Lung (tissue), 12 donors: ENCODE data around the gene YIPF4. TPM values are rescaled to one million over a fixed set of nuclear protein-coding genes. Genes with fewer than 3 reads are reported as not detected.
A peak's percentile ranks its signal among the peaks of the same experiment; 100 is the strongest.

Experiments used
- ATAC-seq: fragments of 200-7000 bp; cut with Tn5 transposase; one replicate; pipeline ENCODE4 v1.9.1; 2020; ENCODE audit warnings: moderate number of reproducible peaks; ENCODE audit not compliant: insufficient read depth, low FRiP score
- DNase-seq, 3 donors: peaks; one replicate each; pipeline ENCODE4 v3.0.0-alpha.2; 2013 to 2017
- H3K27ac ChIP-seq, 2 donors: one replicate each; pipeline ENCODE4 v1.5.1; 2013; ENCODE audit warnings: mild to moderate bottlenecking in 2 of 2, moderate library complexity in 2 of 2, control low read depth in 1 of 2, inconsistent platforms in 1 of 2, low read depth in 1 of 2, low read length in 1 of 2
- H3K27me3 ChIP-seq, 3 donors: one replicate each; pipeline ENCODE4 v1.5.1; 2013; ENCODE audit warnings: low read length in 2 of 3; ENCODE audit not compliant: control insufficient read depth in 3 of 3, insufficient read depth in 3 of 3
- H3K36me3 ChIP-seq, 4 donors: one replicate each; pipeline ENCODE4 v1.5.1; 2013; ENCODE audit warnings: low read length in 4 of 4, mild to moderate bottlenecking in 1 of 4, moderate library complexity in 1 of 4; ENCODE audit not compliant: control insufficient read depth in 4 of 4, insufficient read depth in 4 of 4
- H3K4me1 ChIP-seq, 5 donors: one replicate each; pipeline ENCODE4 v1.5.1; 2013; ENCODE audit warnings: low read length in 5 of 5, mild to moderate bottlenecking in 2 of 5, moderate library complexity in 1 of 5; ENCODE audit not compliant: control insufficient read depth in 5 of 5, insufficient read depth in 5 of 5
- H3K4me3 ChIP-seq: one replicate; pipeline ENCODE4 v1.5.1; 2013; ENCODE audit warnings: mild to moderate bottlenecking, control low read depth, moderate library complexity
- H3K9ac ChIP-seq, 2 donors: one replicate each; pipeline ENCODE4 v1.5.1; 2013; ENCODE audit warnings: low read length in 2 of 2, control low read depth in 1 of 2; ENCODE audit not compliant: insufficient read depth in 1 of 2
- H3K9me3 ChIP-seq, 4 donors: one replicate each; pipeline ENCODE4 v1.5.1; 2013; ENCODE audit warnings: low read length in 3 of 4, mild to moderate bottlenecking in 1 of 4, moderate library complexity in 1 of 4; ENCODE audit not compliant: control insufficient read depth in 4 of 4, insufficient read depth in 3 of 4
- WGBS, 2 donors: extraction: QIAGEN DNeasy Blood & Tissue Kit; methylation state at CpG; one replicate each; pipeline ENCODE4 v1.1.7; 2013; 5-methylcytosine and 5-hydroxymethylcytosine counted together
- polyA plus RNA-seq, 2 donors: library from polyadenylated mRNA; stranded (reverse); fragments of 200-250 nt; gene quantifications; one replicate each; pipeline ENCODE4 v1.2.1, GENCODE V29; 2013
- total RNA-seq, 2 donors: library from RNA; depleted of rRNA in 1 of 2; stranded (reverse); fragments of >200 nt in 1 of 2; gene quantifications; one replicate each; pipeline ENCODE4 v1.2.1, GENCODE V29; 2014 to 2021
- TF ChIP-seq, protein P1 (sequence below): IDR thresholded peaks from 2 replicates; pipeline ENCODE4 v1.5.1; 2012; ENCODE audit warnings: mild to moderate bottlenecking; ENCODE audit errors: control extremely low read depth, extremely low read depth
- donor health status: control.
- donor health status: control.
- donor health status: Bipolar disorder and iron deficiency.
- donor health status: healthy.
- donor health status: DM: yes; HTN: yes; CAD: no.

The YIPF4 gene
- total and polyA plus RNA-seq, 4 donors: 14.2 to 48.5 (median 24.5) TPM

DNA sequence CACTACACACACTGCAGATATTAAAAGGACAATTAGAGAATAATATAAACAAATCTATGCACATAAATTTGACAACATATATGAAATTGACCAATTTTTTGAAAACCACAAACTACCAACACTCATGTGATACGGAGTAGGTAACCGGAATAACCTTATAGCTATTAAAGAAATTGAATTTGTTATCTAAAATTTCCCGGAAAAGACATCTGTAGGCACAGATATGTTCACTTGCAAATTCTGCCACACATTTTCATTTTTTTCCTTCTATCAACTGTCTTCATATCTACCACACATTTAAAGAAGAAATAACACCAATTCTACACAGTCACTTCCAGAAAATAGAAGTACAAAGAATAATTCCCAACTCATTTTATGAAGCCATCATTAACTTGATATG lies 35.4 kb upstream of the YIPF4 start:
- 93 to 94% methylated on average over 3 of the region's 3 CpGs for WGBS, 2 donors

DNA sequence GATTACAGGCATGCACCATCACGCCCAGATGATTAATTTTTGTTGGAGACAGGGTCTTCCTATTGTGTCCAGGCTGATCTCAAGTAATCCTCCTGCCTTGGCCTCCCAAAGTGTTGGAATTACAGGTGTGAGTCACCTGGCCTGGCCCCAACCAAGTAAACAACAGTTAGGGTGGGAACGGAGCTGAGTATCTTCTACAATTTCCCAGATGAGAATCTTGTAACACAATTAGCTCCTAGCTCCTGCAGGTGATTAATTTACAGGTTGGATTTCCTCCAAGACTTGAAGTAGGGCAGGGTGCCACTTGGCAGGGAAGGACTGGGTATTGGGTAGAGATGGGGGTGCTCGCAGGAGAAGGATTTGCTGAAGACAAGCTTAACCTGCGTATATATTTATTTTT lies 30.8 kb upstream of the YIPF4 start:
- Histone ChIP-seq H3K9ac (no peak overlapping the region), H3K9me3 (no peaks in the 10 kb centered on the region), H3K27me3 (no peaks in the 10 kb centered on the region), H3K36me3 (no peaks in the 10 kb centered on the region), H3K27ac (no peak overlapping the region), H3K4me1 (no peaks in the 10 kb centered on the region), H3K4me3 (no peak overlapping the region)
- peak in 1 of 3 donors; percentile 2 for DNase-seq
- no peak for ATAC-seq
- TF ChIP-seq, protein P1, sequence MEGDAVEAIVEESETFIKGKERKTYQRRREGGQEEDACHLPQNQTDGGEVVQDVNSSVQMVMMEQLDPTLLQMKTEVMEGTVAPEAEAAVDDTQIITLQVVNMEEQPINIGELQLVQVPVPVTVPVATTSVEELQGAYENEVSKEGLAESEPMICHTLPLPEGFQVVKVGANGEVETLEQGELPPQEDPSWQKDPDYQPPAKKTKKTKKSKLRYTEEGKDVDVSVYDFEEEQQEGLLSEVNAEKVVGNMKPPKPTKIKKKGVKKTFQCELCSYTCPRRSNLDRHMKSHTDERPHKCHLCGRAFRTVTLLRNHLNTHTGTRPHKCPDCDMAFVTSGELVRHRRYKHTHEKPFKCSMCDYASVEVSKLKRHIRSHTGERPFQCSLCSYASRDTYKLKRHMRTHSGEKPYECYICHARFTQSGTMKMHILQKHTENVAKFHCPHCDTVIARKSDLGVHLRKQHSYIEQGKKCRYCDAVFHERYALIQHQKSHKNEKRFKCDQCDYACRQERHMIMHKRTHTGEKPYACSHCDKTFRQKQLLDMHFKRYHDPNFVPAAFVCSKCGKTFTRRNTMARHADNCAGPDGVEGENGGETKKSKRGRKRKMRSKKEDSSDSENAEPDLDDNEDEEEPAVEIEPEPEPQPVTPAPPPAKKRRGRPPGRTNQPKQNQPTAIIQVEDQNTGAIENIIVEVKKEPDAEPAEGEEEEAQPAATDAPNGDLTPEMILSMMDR: no peak
- 65 to 86% methylated on average over 4 of the region's 4 CpGs for WGBS, 2 donors

More for the DNA sequence above, 35.4 kb upstream of the YIPF4 start:
- Histone ChIP-seq H3K27ac (no peak overlapping the region), H3K9ac (no peak overlapping the region), H3K4me1 (no peaks in the 10 kb centered on the region), H3K27me3 (no peaks in the 10 kb centered on the region), H3K36me3 (no peaks in the 10 kb centered on the region), H3K9me3 (no peaks in the 10 kb centered on the region), H3K4me3 (no peak overlapping the region)
- TF ChIP-seq, protein P1: no peak
- no peak for ATAC-seq
- DNase-seq: no peak

DNA sequence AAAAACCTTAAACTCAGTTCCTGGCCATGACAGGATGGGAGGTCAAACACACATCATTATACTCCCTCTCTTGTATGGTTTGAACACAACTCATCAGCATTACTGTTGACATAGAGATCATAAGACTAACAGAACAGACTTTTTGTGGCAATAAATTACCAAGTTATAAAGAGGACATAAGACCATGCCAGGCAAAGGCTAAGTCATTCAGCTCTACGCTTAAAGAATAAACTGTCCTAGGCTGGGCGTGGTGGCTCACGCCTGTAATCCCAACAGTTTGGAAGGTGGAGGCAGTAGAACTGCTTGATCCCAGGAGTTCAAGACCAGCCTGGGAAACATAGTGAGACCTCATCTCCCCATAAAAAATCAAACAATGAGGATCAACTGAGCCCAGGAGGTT lies 29.4 kb upstream of the YIPF4 start:
- WGBS, 2 donors: 97 to 99% methylated on average over 3 of the region's 3 CpGs
- H3K27ac ChIP-seq: no peak overlapping the region
- H3K36me3 ChIP-seq: no peaks in the 10 kb centered on the region
- TF ChIP-seq, protein P1: no peak
- DNase-seq: no peak
- no peaks in the 10 kb centered on the region for H3K9me3 ChIP-seq
- H3K4me3 ChIP-seq: no peak overlapping the region
- no peak for ATAC-seq
- no peaks in the 10 kb centered on the region for H3K27me3 ChIP-seq
- no peaks in the 10 kb centered on the region for H3K4me1 ChIP-seq
- H3K9ac ChIP-seq: no peak overlapping the region

DNA sequence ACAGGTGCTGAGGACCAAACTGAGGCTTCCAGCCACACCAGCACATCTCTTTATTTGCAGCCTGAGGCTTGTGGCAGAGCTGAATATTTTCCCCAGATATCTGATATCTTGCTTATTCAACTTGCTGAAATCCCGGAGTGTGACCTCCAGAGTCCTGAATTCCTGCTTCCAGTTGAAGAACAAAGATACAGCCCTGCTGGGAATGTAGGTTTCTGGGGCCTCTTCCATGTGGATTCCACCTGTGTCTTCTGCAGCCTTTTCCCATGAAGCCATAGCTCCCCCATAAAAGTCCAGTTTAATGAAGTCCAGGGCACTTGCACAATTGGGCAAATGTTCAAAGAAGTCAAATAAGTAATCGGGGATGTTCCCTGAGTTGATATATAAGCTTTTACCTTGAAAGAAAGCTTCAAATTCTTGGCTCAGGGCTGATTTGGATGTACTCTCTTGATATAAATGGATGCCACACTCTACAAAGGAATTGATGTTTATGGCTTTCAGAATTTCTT lies 27.9 kb upstream of the YIPF4 start:
- no peak overlapping the region for H3K27ac ChIP-seq
- DNase-seq (no peak), ATAC-seq (no peak)
- H3K9ac ChIP-seq: no peak overlapping the region
- H3K4me3 ChIP-seq: no peak overlapping the region
- no peaks in the 10 kb centered on the region for H3K27me3 ChIP-seq
- 91 to 94% methylated on average over 2 of the region's 2 CpGs for WGBS, 2 donors
- H3K36me3 ChIP-seq: no peaks in the 10 kb centered on the region
- H3K9me3 ChIP-seq: no peaks in the 10 kb centered on the region
- H3K4me1 ChIP-seq: no peaks in the 10 kb centered on the region
- TF ChIP-seq, protein P1: no peak
